IPS-20b (cell line): ENCODE measurements around the gene ACE.
"Not testable (repeated sequence)": the region's sequence is repeated elsewhere in the genome, so short reads cannot be mapped to it uniquely, and the experiment has no call there.

Source experiments
- H3K27ac ChIP-seq: one replicate; pipeline ENCODE4 v1.5.1; 2013; ENCODE audit warnings: low read length
- H3K27me3 ChIP-seq: 2 replicates; pipeline ENCODE4 v1.6.1; 2013; ENCODE audit warnings: mild to moderate bottlenecking, low read length, inconsistent platforms; ENCODE audit not compliant: insufficient read depth
- H3K36me3 ChIP-seq: 2 replicates; pipeline ENCODE4 v1.6.1; 2013; ENCODE audit warnings: low read depth, mild to moderate bottlenecking, inconsistent platforms, low read length, moderate library complexity; ENCODE audit not compliant: insufficient read depth
- H3K4me1 ChIP-seq: 2 replicates; pipeline ENCODE4 v1.6.1; 2013; ENCODE audit warnings: mild to moderate bottlenecking, control low read depth, inconsistent platforms, low read length, moderate library complexity; ENCODE audit not compliant: insufficient read depth
- H3K4me3 ChIP-seq: 2 replicates; pipeline ENCODE4 v1.5.1; 2013; ENCODE audit warnings: mild to moderate bottlenecking, low read length, inconsistent platforms
- H3K9ac ChIP-seq: 2 replicates; pipeline ENCODE4 v1.6.1; 2013; ENCODE audit warnings: low read depth, mild to moderate bottlenecking, inconsistent platforms, low read length, moderate library complexity
- H3K9me3 ChIP-seq: 2 replicates; pipeline ENCODE4 v1.6.1; 2013; ENCODE audit warnings: mild to moderate bottlenecking, low read depth, low read length, inconsistent platforms; ENCODE audit not compliant: insufficient read depth

Gene ACE

GRCh38 chr17:63455417-63455816, 21.4 kb upstream of the ACE start:
- no peaks in the 10 kb centered on the region for H3K9me3 ChIP-seq
- no peak overlapping the region for H3K27ac ChIP-seq
- no peaks in the 10 kb centered on the region for H3K27me3 ChIP-seq
- H3K4me3 ChIP-seq, result no peak overlapping the region
- H3K36me3 ChIP-seq, result no peaks in the 10 kb centered on the region
- H3K9ac ChIP-seq, result no peak overlapping the region
- no peaks in the 10 kb centered on the region for H3K4me1 ChIP-seq

GRCh38 chr17:63458478-63458877, 18.4 kb upstream of the ACE start:
- no peaks in the 10 kb centered on the region for H3K36me3 ChIP-seq
- H3K9me3 ChIP-seq, result no peaks in the 10 kb centered on the region
- no peak overlapping the region for H3K4me3 ChIP-seq
- no peak overlapping the region for H3K27ac ChIP-seq
- H3K4me1 ChIP-seq, result no peaks in the 10 kb centered on the region
- H3K27me3 ChIP-seq, result no peaks in the 10 kb centered on the region
- no peak overlapping the region for H3K9ac ChIP-seq

GRCh38 chr17:63460018-63460417, 16.8 kb upstream of the ACE start:
- H3K9me3 ChIP-seq, result no peaks in the 10 kb centered on the region
- no peak overlapping the region for H3K4me3 ChIP-seq
- H3K27ac ChIP-seq, result no peak overlapping the region
- H3K36me3 ChIP-seq, result no peaks in the 10 kb centered on the region
- no peaks in the 10 kb centered on the region for H3K4me1 ChIP-seq
- H3K27me3 ChIP-seq, result no peaks in the 10 kb centered on the region
- no peak overlapping the region for H3K9ac ChIP-seq

- Histone ChIP-seq H3K4me3 (no peak overlapping the region), H3K4me1 (no peaks in the 10 kb centered on the region), H3K9me3 (no peaks in the 10 kb centered on the region), H3K9ac (no peak overlapping the region), H3K36me3 (no peaks in the 10 kb centered on the region), H3K27ac (no peak overlapping the region), H3K27me3 (no peaks in the 10 kb centered on the region)
Measured at GRCh38 chr17:63463771-63464170, 13.1 kb upstream of the ACE start.

GRCh38 chr17:63464691-63465236, 12.1 kb upstream of the ACE start:
- no peak overlapping the region for H3K4me3 ChIP-seq
- H3K27ac ChIP-seq, result no peak overlapping the region
- no peak overlapping the region for H3K9ac ChIP-seq
- no peaks in the 10 kb centered on the region for H3K27me3 ChIP-seq
- H3K36me3 ChIP-seq, result no peaks in the 10 kb centered on the region
- H3K4me1 ChIP-seq, result no peaks in the 10 kb centered on the region
- no peaks in the 10 kb centered on the region for H3K9me3 ChIP-seq

- H3K4me3 ChIP-seq, H3K9me3 ChIP-seq, H3K27ac ChIP-seq, H3K36me3 ChIP-seq, H3K9ac ChIP-seq, H3K27me3 ChIP-seq, H3K4me1 ChIP-seq: not testable (repeated sequence)
Measured at GRCh38 chr17:63468099-63468498, 8.8 kb upstream of the ACE start.

GRCh38 chr17:63474174-63474573, 2.7 kb upstream of the ACE start:
- Histone ChIP-seq H3K27ac (no peak overlapping the region), H3K4me3 (no peak overlapping the region), H3K4me1 (peaks cover 17% of the 10 kb centered on the region), H3K9me3 (no peaks in the 10 kb centered on the region), H3K9ac (no peak overlapping the region), H3K27me3 (peaks cover 35% of the 10 kb centered on the region), H3K36me3 (no peaks in the 10 kb centered on the region)

- Histone ChIP-seq H3K9me3 (no peaks in the 10 kb centered on the region), H3K36me3 (no peaks in the 10 kb centered on the region), H3K27ac (no peak overlapping the region), H3K9ac (no peak overlapping the region), H3K27me3 (peaks cover 35% of the 10 kb centered on the region), H3K4me3 (no peak overlapping the region), H3K4me1 (peaks cover 17% of the 10 kb centered on the region)
Measured at GRCh38 chr17:63474586-63475460, 2.0 kb upstream of the ACE start.

- peak overlapping the region; percentile 42; the same call in 1 of the 2 replicates for H3K9ac ChIP-seq
- no peak overlapping the region for H3K27ac ChIP-seq
- H3K4me1 ChIP-seq, result peaks cover 17% of the 10 kb centered on the region
- peaks cover 35% of the 10 kb centered on the region for H3K27me3 ChIP-seq
- H3K9me3 ChIP-seq, result no peaks in the 10 kb centered on the region
- peak overlapping the region; percentile 65 for H3K4me3 ChIP-seq
- H3K36me3 ChIP-seq, result no peaks in the 10 kb centered on the region
Measured at GRCh38 chr17:63475491-63476412, 1.1 kb upstream of the ACE start.

- no peak overlapping the region; the same call in 1 of the 2 replicates for H3K9ac ChIP-seq
- no peaks in the 10 kb centered on the region for H3K9me3 ChIP-seq
- H3K4me3 ChIP-seq, result peak overlapping the region; percentile 65; the same call in 1 of the 2 replicates
- H3K36me3 ChIP-seq, result no peaks in the 10 kb centered on the region
- peaks cover 35% of the 10 kb centered on the region for H3K27me3 ChIP-seq
- no peak overlapping the region for H3K27ac ChIP-seq
- H3K4me1 ChIP-seq, result peaks cover 17% of the 10 kb centered on the region
Measured at GRCh38 chr17:63476459-63476853, 405 bp upstream of the ACE start.

GRCh38 chr17:63477480-63478440, 899 bp downstream of the ACE start:
- peaks cover 35% of the 10 kb centered on the region for H3K27me3 ChIP-seq
- no peak overlapping the region for H3K27ac ChIP-seq
- no peaks in the 10 kb centered on the region for H3K9me3 ChIP-seq
- H3K9ac ChIP-seq, result peak overlapping the region; percentile 61; the same call in 1 of the 2 replicates
- no peaks in the 10 kb centered on the region for H3K36me3 ChIP-seq
- peaks cover 17% of the 10 kb centered on the region for H3K4me1 ChIP-seq
- peak overlapping the region; percentile 73 for H3K4me3 ChIP-seq
